Activated CD8-positive, alpha-beta memory T cell treated with anti-CD3 and anti-CD28 coated beads for 4 hours (primary cell): ENCODE measurements around the gene SPATA9.

Experiments used
- DNase-seq, 2 donors: peaks; one replicate each; pipeline ENCODE4 v3.0.0-alpha.2; 2020; ENCODE audit warnings: low read depth in 2 of 2

SPATA9 gene

GRCh38 chr5:95684361-95684760 lies 1.6 kb upstream of the SPATA9 start:
- no peak for DNase-seq

- no peak for DNase-seq
Observed at GRCh38 chr5:95673081-95673480, 9.7 kb downstream of the SPATA9 start.

GRCh38 chr5:95672641-95673040 lies 10.2 kb downstream of the SPATA9 start:
- no peak for DNase-seq

- no peak for DNase-seq
Observed at GRCh38 chr5:95671826-95672225, 11.0 kb downstream of the SPATA9 start.

GRCh38 chr5:95670568-95670967 lies 12.2 kb downstream of the SPATA9 start:
- DNase-seq = no peak

GRCh38 chr5:95669985-95670384 lies 12.8 kb downstream of the SPATA9 start:
- DNase-seq = no peak

- no peak for DNase-seq
Observed at GRCh38 chr5:95669540-95669939, 13.3 kb downstream of the SPATA9 start.

- DNase-seq = no peak
Observed at GRCh38 chr5:95668728-95669127, 14.1 kb downstream of the SPATA9 start.

- DNase-seq = no peak
Observed at GRCh38 chr5:95668216-95668615, 14.6 kb downstream of the SPATA9 start.

GRCh38 chr5:95667678-95668077 lies 15.1 kb downstream of the SPATA9 start:
- no peak for DNase-seq

- no peak for DNase-seq
Observed at GRCh38 chr5:95667061-95667618, 15.7 kb downstream of the SPATA9 start.

- DNase-seq = no peak
Observed at GRCh38 chr5:95664204-95664786, 18.5 kb downstream of the SPATA9 start.

GRCh38 chr5:95662946-95663345 lies 19.8 kb downstream of the SPATA9 start:
- no peak for DNase-seq

- DNase-seq = no peak
Observed at GRCh38 chr5:95660060-95660459, 22.7 kb downstream of the SPATA9 start.

- no peak for DNase-seq
Observed at GRCh38 chr5:95655575-95655974, 27.2 kb downstream of the SPATA9 start.

GRCh38 chr5:95654196-95654595 lies 28.6 kb downstream of the SPATA9 start:
- no peak for DNase-seq

- no peak for DNase-seq
Observed at GRCh38 chr5:95652849-95653248, 29.9 kb downstream of the SPATA9 start.

GRCh38 chr5:95649842-95650620 lies 32.8 kb downstream of the SPATA9 start:
- no peak for DNase-seq

- no peak for DNase-seq
Observed at GRCh38 chr5:95649274-95649673, 33.5 kb downstream of the SPATA9 start.

- no peak for DNase-seq
Observed at GRCh38 chr5:95647886-95648860, 34.6 kb downstream of the SPATA9 start.

- DNase-seq = peak; percentile 89 to 90
Observed at GRCh38 chr5:95646569-95647431, 36.0 kb downstream of the SPATA9 start, which contains the start of gene RFESD. Gene RFESD, plus strand, starts transcription at chr5:95646777. Its CDS starts 5,495 bp downstream, at chr5:95652272.
